GM18511 (cell line): ENCODE results near the gene MOB2.
"Not testable (repeated sequence)": the region's sequence is repeated elsewhere in the genome, so short reads cannot be mapped to it uniquely, and the experiment has no call there.

Experiments
- ATAC-seq: cut with Tn5 transposase; IDR thresholded peaks from one replicate; pipeline ENCODE4 v1.9.1; 2021; ENCODE audit warnings: mild to moderate bottlenecking, moderate library complexity; ENCODE audit not compliant: unreplicated experiment

The MOB2 gene

DNA sequence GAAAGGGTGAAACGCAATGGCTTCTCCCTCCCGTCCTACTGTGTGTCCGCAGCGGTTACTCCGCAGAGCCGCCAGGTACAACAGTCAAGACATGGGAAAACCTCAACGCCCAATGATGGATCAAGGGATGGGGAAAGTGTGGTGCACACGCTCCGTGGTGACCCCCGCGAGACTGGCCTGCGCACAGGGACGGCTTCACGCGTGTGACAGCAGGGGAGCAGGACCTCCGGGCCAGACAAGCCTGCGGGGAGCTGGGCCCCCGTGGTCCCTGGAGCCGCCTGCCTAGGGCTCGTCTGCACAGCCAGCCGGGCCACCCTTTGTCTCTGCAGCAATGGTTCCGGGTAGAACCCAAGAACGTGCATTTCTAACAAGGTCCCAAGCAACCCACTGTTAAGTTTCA is 31.7 kb upstream of the MOB2 start:
- ATAC-seq = no peak

GRCh38 chr11:1517117-1518005 is 30.8 kb upstream of the MOB2 start:
- no peak for ATAC-seq

GRCh38 chr11:1516273-1517067 is 29.9 kb upstream of the MOB2 start:
- ATAC-seq = no peak

- ATAC-seq = no peak
Observed at GRCh38 chr11:1515082-1516060, 28.8 kb upstream of the MOB2 start.

DNA sequence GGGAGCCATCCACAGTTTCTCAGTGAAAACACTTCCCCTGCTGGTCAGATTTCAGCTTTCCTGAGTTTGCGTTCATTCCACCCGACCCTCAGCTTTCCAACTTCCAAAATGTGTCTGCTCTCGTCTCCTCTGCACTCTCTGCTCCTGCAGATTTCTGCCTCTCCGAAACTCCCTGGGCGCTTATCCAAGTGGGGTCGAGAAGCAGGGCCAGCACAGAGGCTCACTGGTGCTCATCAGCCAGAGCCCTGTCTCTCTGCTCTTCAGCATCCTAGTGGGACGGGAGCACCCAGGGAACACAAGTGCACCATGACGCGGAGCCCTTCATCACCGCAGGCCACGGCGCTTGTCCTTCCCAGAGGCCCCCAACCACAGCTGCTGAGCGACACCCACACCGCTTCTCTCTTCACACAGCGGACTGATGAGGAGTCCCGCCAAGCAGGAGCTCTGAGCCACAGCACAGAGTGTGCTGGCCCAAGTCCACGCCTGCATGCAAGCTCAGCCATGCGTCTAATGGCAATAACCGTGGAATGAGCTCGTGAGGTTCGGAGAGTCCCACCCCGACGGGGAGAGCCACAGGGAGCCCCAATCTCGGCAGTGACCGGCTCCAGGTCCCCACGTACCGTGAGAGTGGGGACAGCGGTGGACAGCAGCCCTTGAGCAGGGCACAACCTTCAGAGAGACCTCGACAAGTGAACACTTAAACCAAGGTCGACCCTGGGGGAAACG is 27.9 kb upstream of the MOB2 start:
- no peak for ATAC-seq

DNA sequence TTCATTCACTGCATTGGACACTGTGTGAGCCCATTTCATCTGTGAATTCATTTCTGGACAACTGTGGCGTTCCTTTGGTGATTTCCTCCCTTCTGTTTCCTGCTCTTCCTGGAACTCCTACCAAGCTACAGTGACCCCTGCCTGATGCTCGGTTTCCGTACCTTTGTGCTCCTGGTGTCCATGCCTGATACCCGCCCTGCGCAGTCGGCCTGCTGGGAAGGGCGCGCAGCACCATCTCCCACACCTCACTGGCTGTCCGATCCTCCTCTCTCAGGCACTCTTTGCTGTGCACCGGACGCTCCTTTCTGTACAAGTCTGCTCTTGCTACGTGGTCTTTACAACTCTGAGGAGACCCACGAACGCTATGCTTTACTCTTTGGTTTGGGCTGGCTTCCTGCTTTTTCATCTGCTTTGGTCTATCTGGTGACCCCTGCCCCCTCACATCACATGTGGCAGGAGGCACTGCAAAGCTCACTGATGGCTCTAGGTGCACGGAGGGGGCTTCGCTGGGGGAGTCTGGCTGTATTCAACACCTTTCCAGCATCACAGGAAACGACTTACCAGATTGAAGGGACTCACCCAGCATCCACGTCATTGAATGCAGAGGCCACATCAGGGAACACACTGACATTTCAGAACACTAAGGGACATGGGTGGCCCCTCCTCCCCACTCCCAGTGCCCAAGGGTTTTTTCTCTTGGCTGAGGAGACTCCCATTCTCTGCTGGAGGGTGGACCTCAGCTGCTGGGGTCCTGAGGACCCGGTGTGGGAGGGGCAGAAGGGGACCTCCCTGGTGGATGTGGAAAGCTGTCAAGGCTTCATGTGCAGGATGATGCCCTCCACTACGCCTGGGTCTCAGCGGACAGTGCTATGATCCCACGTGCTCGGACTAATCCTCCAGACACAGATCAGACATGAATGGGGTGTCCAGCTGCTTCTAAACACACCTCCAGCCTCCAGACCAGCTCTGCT is 27.0 kb upstream of the MOB2 start:
- ATAC-seq = no peak

- ATAC-seq = not testable (repeated sequence)
Observed at GRCh38 chr11:1512531-1513258, 26.1 kb upstream of the MOB2 start.

DNA sequence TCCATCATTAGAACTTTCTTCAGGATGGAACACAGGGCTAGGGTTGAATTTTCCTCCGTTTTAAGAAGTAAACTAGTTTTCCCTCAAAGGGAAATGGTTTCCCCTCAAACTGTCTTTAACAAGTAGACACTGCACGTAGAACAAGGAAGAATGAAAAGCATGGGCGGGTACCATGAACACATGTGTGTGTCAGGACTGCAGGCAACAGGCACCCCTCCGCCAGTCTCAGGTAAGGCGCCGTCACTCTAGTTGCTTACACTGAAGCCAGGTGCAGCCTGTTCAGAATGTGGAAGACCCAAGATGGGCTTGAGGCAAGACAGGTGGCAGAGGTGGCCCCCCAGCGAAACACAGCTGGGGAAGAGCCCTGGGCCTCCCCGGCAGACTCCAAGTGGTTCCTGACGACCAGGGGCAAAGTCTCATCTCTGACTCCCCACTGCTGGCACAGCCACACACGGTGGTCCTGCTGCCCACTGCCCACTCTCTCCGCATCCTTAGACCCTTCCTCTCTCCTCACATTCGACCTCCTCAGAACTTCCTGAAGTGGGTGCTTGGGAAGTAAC is 25.4 kb upstream of the MOB2 start:
- no peak for ATAC-seq

DNA sequence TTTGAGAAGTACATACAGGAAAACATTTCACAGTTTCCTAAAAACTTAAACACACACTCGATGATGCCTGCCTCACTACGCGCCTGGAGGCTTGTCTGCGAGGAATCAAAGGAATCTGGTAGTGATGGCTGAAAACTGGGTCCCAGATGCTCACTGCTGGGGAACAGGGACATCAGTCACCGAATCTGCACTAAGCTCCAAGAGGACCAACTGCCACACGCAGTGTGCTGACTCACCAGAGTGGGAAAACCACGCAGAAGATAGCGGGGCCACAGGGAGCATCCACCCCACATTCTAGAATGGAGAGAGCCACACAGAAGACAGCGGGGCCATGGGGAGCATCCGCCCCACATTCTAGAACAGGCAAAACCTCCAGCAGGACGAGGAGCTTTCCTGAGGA is 24.3 kb upstream of the MOB2 start:
- no peak for ATAC-seq

GRCh38 chr11:1510351-1510750 is 23.8 kb upstream of the MOB2 start:
- ATAC-seq = not testable (repeated sequence)

DNA sequence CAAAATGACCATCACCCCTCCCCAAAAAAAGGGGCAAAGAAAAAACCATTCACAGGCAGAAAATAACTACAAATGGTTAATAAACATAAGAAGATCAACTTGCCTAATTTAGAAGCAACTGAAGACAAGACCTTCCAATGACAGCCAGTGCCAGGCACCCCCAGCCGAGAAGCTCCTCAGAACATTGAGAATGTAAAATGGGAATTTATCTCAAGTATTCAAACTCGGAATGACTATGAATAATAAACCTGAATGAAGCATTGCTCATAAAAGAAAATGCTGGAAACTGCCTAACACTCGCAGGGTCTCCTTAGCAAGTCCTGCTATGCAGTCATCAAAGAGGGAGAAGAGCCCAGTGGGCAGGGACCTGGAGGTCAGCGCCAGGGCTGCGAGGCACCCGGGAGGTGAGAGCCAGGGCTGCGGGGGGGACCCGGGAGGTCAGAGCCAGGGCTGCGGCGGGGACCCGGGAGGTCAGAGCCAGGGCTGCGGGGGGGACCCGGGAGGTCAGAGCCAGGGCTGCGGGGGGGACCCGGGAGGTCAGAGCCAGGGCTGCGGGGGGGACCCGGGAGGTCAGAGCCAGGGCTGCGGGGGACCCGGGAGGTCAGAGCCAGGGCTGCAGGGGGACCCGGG is 23.2 kb upstream of the MOB2 start:
- no peak for ATAC-seq

- no peak for ATAC-seq
Observed at GRCh38 chr11:1508986-1509385, 22.4 kb upstream of the MOB2 start.

DNA sequence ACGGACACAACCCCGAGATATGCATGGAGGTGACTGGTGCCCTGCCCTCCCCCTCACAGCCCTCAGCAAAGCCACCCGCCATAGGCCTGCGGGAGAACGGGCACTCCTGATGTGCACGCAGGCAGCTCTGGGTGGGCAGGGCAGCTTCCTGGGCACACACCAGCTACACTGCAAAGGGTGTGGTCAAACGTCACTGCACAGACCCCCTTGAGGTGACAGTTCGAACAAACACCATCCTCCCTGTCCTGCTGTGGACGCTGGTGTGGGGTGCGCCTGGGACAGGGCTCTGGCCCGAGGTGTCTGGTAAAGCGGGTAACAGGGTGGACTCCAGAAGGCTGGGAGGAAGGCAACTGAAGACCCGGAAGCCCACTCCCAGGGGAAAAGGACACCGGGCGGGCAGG is 21.9 kb upstream of the MOB2 start:
- no peak for ATAC-seq

- ATAC-seq = no peak
Observed at GRCh38 chr11:1507381-1508140, 21.0 kb upstream of the MOB2 start.

GRCh38 chr11:1506981-1507380 is 20.4 kb upstream of the MOB2 start:
- no peak for ATAC-seq

DNA sequence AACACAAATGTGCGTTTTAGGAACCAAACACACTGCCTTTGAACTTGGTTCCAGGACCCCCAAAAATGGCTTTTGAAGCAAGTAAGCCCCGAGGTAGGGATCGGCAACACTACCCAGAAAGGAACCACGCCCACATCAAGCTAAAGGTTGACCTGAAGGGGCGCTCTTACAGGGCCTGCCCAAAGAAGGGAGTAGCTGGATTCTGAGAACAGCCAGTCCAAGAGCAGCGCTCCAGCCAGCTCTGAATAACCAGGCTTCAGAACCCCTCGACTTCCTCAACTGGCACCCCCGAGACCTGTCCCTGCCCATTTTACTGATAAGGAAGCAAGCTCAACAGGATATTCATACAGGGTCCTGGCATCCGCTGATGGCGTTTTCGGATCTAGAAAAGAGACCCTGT is 18.9 kb upstream of the MOB2 start:
- ATAC-seq = no peak
